Testis (tissue), 2 donors: ENCODE data around the gene RANBP3L.

ENCODE experiments used
- CTCF ChIP-seq, 3 experiments: fragments of 450-650 bp in 2 of 3; fragments of 200-600 bp in 1 of 3; sonication (generic) in 1 of 3; IDR thresholded peaks; one replicate each; pipeline ENCODE4 v1.5.1; 2016 to 2019; ENCODE audit warnings: antibody characterized with exemption in 3 of 3, mild to moderate bottlenecking in 2 of 3, moderate library complexity in 1 of 3
- POLR2A ChIP-seq: fragments of 450-650 bp; IDR thresholded peaks from one replicate; pipeline ENCODE4 v1.6.1; 2017; ENCODE audit warnings: antibody characterized with exemption, mild to moderate bottlenecking, moderate library complexity

- TF ChIP-seq POLR2A = no peak
- TF ChIP-seq CTCF (IDR thresholded peaks at IDR 0.05) = no peak
These were observed 1.3 kb downstream of the RANBP3L start for GRCh38 chr5:36300191-36300926.
